IPS-20b (cell line): ENCODE measurements around the gene DNMBP.
"Not testable (repeated sequence)": the region's sequence is repeated elsewhere in the genome, so short reads cannot be mapped to it uniquely, and the experiment has no call there.

Experiments
- H3K27ac ChIP-seq: one replicate; pipeline ENCODE4 v1.5.1; 2013; ENCODE audit warnings: low read length
- H3K27me3 ChIP-seq: 2 replicates; pipeline ENCODE4 v1.6.1; 2013; ENCODE audit warnings: mild to moderate bottlenecking, low read length, inconsistent platforms; ENCODE audit not compliant: insufficient read depth
- H3K36me3 ChIP-seq: 2 replicates; pipeline ENCODE4 v1.6.1; 2013; ENCODE audit warnings: low read depth, mild to moderate bottlenecking, inconsistent platforms, low read length, moderate library complexity; ENCODE audit not compliant: insufficient read depth
- H3K4me1 ChIP-seq: 2 replicates; pipeline ENCODE4 v1.6.1; 2013; ENCODE audit warnings: mild to moderate bottlenecking, control low read depth, inconsistent platforms, low read length, moderate library complexity; ENCODE audit not compliant: insufficient read depth
- H3K4me3 ChIP-seq: 2 replicates; pipeline ENCODE4 v1.5.1; 2013; ENCODE audit warnings: mild to moderate bottlenecking, low read length, inconsistent platforms
- H3K9ac ChIP-seq: 2 replicates; pipeline ENCODE4 v1.6.1; 2013; ENCODE audit warnings: low read depth, mild to moderate bottlenecking, inconsistent platforms, low read length, moderate library complexity
- H3K9me3 ChIP-seq: 2 replicates; pipeline ENCODE4 v1.6.1; 2013; ENCODE audit warnings: mild to moderate bottlenecking, low read depth, low read length, inconsistent platforms; ENCODE audit not compliant: insufficient read depth

DNMBP gene

GRCh38 chr10:99996671-99997648 lies 12.8 kb downstream of the DNMBP start:
- Histone ChIP-seq H3K27me3 (no peaks in the 10 kb centered on the region), H3K27ac (no peak overlapping the region), H3K4me1 (peaks cover 13% of the 10 kb centered on the region), H3K9me3 (no peaks in the 10 kb centered on the region; the same call in 1 of the 2 replicates), H3K4me3 (no peak overlapping the region), H3K36me3 (no peaks in the 10 kb centered on the region), H3K9ac (no peak overlapping the region)

- Histone ChIP-seq H3K9ac (no peak overlapping the region), H3K27ac (no peak overlapping the region), H3K4me3 (no peak overlapping the region), H3K9me3 (no peaks in the 10 kb centered on the region; the same call in 1 of the 2 replicates), H3K36me3 (no peaks in the 10 kb centered on the region), H3K27me3 (no peaks in the 10 kb centered on the region), H3K4me1 (peaks cover 13% of the 10 kb centered on the region)
Measured at GRCh38 chr10:99995713-99996112, 14.0 kb downstream of the DNMBP start.

GRCh38 chr10:99995269-99995668 lies 14.5 kb downstream of the DNMBP start:
- H3K27ac ChIP-seq: no peak overlapping the region
- H3K36me3 ChIP-seq: no peaks in the 10 kb centered on the region
- H3K9ac ChIP-seq: no peak overlapping the region
- no peaks in the 10 kb centered on the region for H3K27me3 ChIP-seq
- H3K9me3 ChIP-seq: no peaks in the 10 kb centered on the region; the same call in 1 of the 2 replicates
- peaks cover 9% of the 10 kb centered on the region for H3K4me1 ChIP-seq
- no peak overlapping the region for H3K4me3 ChIP-seq

DNA sequence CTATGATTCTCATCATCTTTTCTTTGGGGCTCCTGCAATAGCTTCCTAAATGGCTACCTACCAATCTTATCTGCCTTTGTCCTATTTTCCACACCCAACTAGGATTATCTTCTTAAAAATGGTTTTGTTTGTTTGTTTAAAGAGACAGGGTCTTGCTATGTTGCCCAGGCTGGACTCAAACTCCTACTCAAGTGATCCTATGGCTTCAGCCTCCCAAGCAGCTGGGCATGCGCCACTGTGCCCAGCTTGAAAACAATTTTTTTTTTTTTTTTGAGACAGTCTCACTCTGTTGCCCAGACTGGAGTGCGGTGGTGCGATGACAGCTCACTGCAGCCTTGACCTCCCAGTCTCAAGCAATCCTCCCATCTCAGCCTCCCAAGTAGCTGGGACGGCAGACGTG lies 14.9 kb downstream of the DNMBP start:
- no peaks in the 10 kb centered on the region; the same call in 1 of the 2 replicates for H3K9me3 ChIP-seq
- H3K9ac ChIP-seq: no peak overlapping the region
- no peak overlapping the region for H3K27ac ChIP-seq
- H3K4me3 ChIP-seq: no peak overlapping the region
- no peaks in the 10 kb centered on the region for H3K27me3 ChIP-seq
- peaks cover 5% of the 10 kb centered on the region; the same call in 1 of the 2 replicates for H3K4me1 ChIP-seq
- H3K36me3 ChIP-seq: no peaks in the 10 kb centered on the region

GRCh38 chr10:99993701-99994689 lies 15.8 kb downstream of the DNMBP start:
- Histone ChIP-seq H3K36me3 (no peaks in the 10 kb centered on the region), H3K4me3 (no peak overlapping the region), H3K27ac (no peak overlapping the region), H3K4me1 (peaks cover 5% of the 10 kb centered on the region; the same call in 1 of the 2 replicates), H3K9ac (no peak overlapping the region), H3K27me3 (no peaks in the 10 kb centered on the region), H3K9me3 (no peaks in the 10 kb centered on the region; the same call in 1 of the 2 replicates)

- H3K9ac ChIP-seq, H3K4me1 ChIP-seq, H3K27me3 ChIP-seq, H3K4me3 ChIP-seq, H3K9me3 ChIP-seq, H3K27ac ChIP-seq, H3K36me3 ChIP-seq: not testable (repeated sequence)
Measured at GRCh38 chr10:99985637-99986036, 24.1 kb downstream of the DNMBP start.

GRCh38 chr10:99984211-99985034 lies 25.3 kb downstream of the DNMBP start:
- no peaks in the 10 kb centered on the region for H3K4me1 ChIP-seq
- H3K9me3 ChIP-seq: no peaks in the 10 kb centered on the region
- H3K27me3 ChIP-seq: no peaks in the 10 kb centered on the region
- no peak overlapping the region for H3K9ac ChIP-seq
- no peaks in the 10 kb centered on the region for H3K36me3 ChIP-seq
- H3K27ac ChIP-seq: no peak overlapping the region
- no peak overlapping the region for H3K4me3 ChIP-seq

- H3K27ac ChIP-seq: no peak overlapping the region
- no peak overlapping the region for H3K4me3 ChIP-seq
- no peak overlapping the region for H3K9ac ChIP-seq
- no peaks in the 10 kb centered on the region for H3K27me3 ChIP-seq
- no peaks in the 10 kb centered on the region for H3K4me1 ChIP-seq
- H3K36me3 ChIP-seq: no peaks in the 10 kb centered on the region
- H3K9me3 ChIP-seq: no peaks in the 10 kb centered on the region
Measured at GRCh38 chr10:99983280-99983988, 26.3 kb downstream of the DNMBP start.

GRCh38 chr10:99982728-99983127 lies 27.0 kb downstream of the DNMBP start:
- no peaks in the 10 kb centered on the region for H3K27me3 ChIP-seq
- no peak overlapping the region for H3K9ac ChIP-seq
- H3K9me3 ChIP-seq: no peaks in the 10 kb centered on the region
- H3K36me3 ChIP-seq: no peaks in the 10 kb centered on the region
- H3K4me3 ChIP-seq: no peak overlapping the region
- H3K27ac ChIP-seq: no peak overlapping the region
- 0 out of 2 replicates have a peak, but pooled peaks cover 6% of the 10 kb centered on the region for H3K4me1 ChIP-seq

GRCh38 chr10:99981581-99982199 lies 28.1 kb downstream of the DNMBP start:
- no peaks in the 10 kb centered on the region for H3K9me3 ChIP-seq
- H3K36me3 ChIP-seq: no peaks in the 10 kb centered on the region
- 0 out of 2 replicates have a peak, but pooled peaks cover 6% of the 10 kb centered on the region for H3K4me1 ChIP-seq
- H3K9ac ChIP-seq: no peak overlapping the region
- no peak overlapping the region for H3K27ac ChIP-seq
- no peak overlapping the region for H3K4me3 ChIP-seq
- no peaks in the 10 kb centered on the region for H3K27me3 ChIP-seq
